Brain microvascular endothelial cell (primary cell): ENCODE results near the gene TAF11L13.
"Not testable (repeated sequence)": the region's sequence is repeated elsewhere in the genome, so short reads cannot be mapped to it uniquely, and the experiment has no call there.

Source experiments
- DNase-seq: peaks from one replicate; pipeline ENCODE4 v3.0.0-alpha.2; 2020
- H3K27ac ChIP-seq: fragments of 250-450 bp; sonication (Bioruptor Pico); 2 replicates; pipeline ENCODE4 v1.5.1; 2020; ENCODE audit warnings: mild to moderate bottlenecking, moderate library complexity
- H3K27me3 ChIP-seq: fragments of 250-450 bp; sonication (Bioruptor Pico); replicated peaks from 2 replicates; pipeline ENCODE4 v1.5.1; 2020; ENCODE audit warnings: mild to moderate bottlenecking
- H3K36me3 ChIP-seq: fragments of 250-450 bp; sonication (Bioruptor Pico); replicated peaks from 2 replicates; pipeline ENCODE4 v1.5.1; 2020; ENCODE audit warnings: mild to moderate bottlenecking
- H3K4me3 ChIP-seq: 2 replicates; pipeline ENCODE4 v1.5.1; 2011; ENCODE audit warnings: low read depth, mild to moderate bottlenecking, control low read depth, low read length, moderate library complexity
- CTCF ChIP-seq: IDR thresholded peaks from 2 replicates; pipeline ENCODE4 v1.5.1; 2011; ENCODE audit warnings: low read depth, mild to moderate bottlenecking, moderate library complexity, low read length, control low read depth, inconsistent platforms; ENCODE audit errors: missing control alignments
- in situ Hi-C: cut with HindIII; loops from 2 replicates; pipeline ENCODE4 v1.10.0; 2017; ENCODE audit warnings: low sequenced_read_pairs, low pct_ligation_motif_present

The TAF11L13 gene

DNA sequence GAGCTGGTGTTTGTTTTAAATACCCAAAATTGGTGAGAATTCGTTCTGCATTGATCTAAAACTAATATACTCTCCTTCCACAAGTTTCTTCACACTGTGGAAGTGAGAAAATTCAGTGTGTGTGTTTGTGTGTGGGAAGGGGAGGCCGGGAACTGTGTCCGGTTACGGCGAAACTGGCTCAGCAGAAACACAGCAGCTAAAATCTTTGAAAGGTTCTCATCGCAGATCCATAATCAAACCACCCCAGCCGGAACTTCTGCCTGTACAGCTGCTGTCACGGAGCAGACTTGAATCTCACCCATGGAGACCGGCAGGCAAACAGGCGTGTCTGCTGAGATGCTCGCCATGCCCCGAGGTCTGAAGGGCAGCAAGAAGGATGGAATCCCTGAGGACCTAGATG is at the start of gene TAF11L13:
TAF11L13 (plus strand) TSS at position 301 of the 400 bp plus-strand sequence.
- in situ Hi-C loops, DNase-seq: not testable (repeated sequence)

DNA sequence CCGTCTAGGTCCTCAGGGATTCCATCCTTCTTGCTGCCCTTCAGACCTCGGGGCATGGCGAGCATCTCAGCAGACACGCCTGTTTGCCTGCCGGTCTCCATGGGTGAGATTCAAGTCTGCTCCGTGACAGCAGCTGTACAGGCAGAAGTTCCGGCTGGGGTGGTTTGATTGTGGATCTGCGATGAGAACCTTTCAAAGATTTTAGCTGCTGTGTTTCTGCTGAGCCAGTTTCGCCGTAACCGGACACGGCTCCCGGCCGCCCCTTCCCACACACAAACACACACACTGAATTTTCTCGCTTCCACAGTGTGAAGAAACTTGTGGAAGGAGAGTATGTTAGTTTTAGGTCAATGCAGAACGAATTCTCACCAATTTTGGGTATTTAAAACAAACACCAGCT is 46.2 kb upstream of the TAF11L13 start, which contains the start of gene TAF11L7:
TAF11L7 (minus strand) TSS at position 101 of the 400 bp plus-strand sequence.
- H3K27me3 ChIP-seq, DNase-seq, in situ Hi-C loops, H3K4me3 ChIP-seq, H3K27ac ChIP-seq, H3K36me3 ChIP-seq: not testable (repeated sequence)

More for the DNA sequence above, at the start of gene TAF11L13:
- H3K27me3 ChIP-seq, H3K4me3 ChIP-seq, H3K27ac ChIP-seq, H3K36me3 ChIP-seq: not testable (repeated sequence)

- H3K27me3 ChIP-seq, H3K36me3 ChIP-seq, DNase-seq, H3K27ac ChIP-seq, in situ Hi-C loops, H3K4me3 ChIP-seq: not testable (repeated sequence)
Observed at GRCh38 chr5:17590860-17591259, 41.0 kb upstream of the TAF11L13 start, which contains the start of gene TAF11L8. Gene TAF11L8, minus strand, starts transcription at chr5:17590960.

- H3K36me3 ChIP-seq, in situ Hi-C loops, DNase-seq, H3K4me3 ChIP-seq, H3K27me3 ChIP-seq, H3K27ac ChIP-seq: not testable (repeated sequence)
Observed at GRCh38 chr5:17594255-17594654, 37.6 kb upstream of the TAF11L13 start, which contains the start of gene TAF11L9. Gene TAF11L9, minus strand, starts transcription at chr5:17594394.

DNA sequence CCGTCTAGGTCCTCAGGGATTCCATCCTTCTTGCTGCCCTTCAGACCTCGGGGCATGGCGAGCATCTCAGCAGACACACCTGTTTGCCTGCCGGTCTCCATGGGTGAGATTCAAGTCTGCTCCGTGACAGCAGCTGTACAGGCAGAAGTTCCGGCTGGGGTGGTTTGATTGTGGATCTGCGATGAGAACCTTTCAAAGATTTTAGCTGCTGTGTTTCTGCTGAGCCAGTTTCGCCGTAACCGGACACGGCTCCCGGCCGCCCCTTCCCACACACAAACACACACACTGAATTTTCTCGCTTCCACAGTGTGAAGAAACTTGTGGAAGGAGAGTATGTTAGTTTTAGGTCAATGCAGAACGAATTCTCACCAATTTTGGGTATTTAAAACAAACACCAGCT is 34.2 kb upstream of the TAF11L13 start, which contains the start of gene TAF11L10:
TAF11L10 (minus strand) TSS at position 101 of the 400 bp plus-strand sequence.
- H3K27me3 ChIP-seq, DNase-seq, H3K27ac ChIP-seq, H3K36me3 ChIP-seq, in situ Hi-C loops, H3K4me3 ChIP-seq: not testable (repeated sequence)

DNA sequence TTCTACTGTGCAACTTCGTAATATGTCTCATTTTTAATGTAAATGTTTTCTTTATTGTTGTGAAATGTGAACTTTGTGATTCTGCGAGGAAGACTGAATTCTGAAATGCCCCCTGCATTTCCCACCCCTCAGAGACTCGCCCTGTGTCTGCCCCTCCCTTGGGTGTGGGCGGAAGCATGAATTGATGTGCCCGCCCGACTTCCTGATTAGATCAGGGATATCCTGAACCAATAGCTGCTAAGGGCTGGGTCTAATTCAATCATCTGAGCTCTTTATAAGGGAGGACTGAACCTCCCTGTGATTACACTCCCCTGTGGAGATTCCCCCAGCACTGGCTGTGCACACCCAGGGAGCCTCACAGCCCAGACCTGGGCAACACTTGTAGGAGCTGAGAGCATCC is 28.0 kb upstream of the TAF11L13 start, which contains the start of gene TAF11L11:
TAF11L11 (plus strand) TSS at position 304 of the 400 bp plus-strand sequence.
- H3K27ac ChIP-seq, DNase-seq, H3K4me3 ChIP-seq, H3K36me3 ChIP-seq, in situ Hi-C loops, H3K27me3 ChIP-seq: not testable (repeated sequence)

- H3K27me3 ChIP-seq, result no peaks in the 10 kb centered on the region
- no peak overlapping the region for H3K4me3 ChIP-seq
- H3K36me3 ChIP-seq, result no peaks in the 10 kb centered on the region
- H3K27ac ChIP-seq, result no peak overlapping the region
- no peak for TF ChIP-seq CTCF
- in situ Hi-C loops, result no loop called here
- no peak for DNase-seq
Observed at GRCh38 chr5:17604951-17605350, 26.9 kb upstream of the TAF11L13 start.

GRCh38 chr5:17607461-17607860 is 24.4 kb upstream of the TAF11L13 start:
- H3K36me3 ChIP-seq, H3K27me3 ChIP-seq, H3K4me3 ChIP-seq, in situ Hi-C loops, H3K27ac ChIP-seq, DNase-seq: not testable (repeated sequence)

DNA sequence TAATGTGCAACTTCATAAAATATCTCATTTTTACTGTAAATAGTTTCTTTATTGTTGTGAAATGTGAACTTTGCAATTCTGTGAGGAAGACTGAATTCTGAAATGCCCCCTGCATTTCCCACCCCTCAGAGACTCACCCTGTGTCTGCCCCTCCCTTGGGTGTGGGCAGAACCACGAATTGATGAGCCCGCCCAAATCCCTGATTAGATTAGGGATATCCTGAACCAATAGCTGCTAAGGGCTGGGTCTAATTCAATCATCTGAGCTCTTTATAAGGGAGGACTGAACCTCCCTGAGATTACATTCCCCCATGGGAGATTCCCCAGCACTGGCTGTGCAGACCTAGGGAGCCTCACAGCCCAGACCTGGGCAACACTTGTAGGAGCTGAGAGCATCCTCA is 21.8 kb upstream of the TAF11L13 start, which contains the start of gene TAF11L12:
TAF11L12 (plus strand) TSS at position 301 of the 400 bp plus-strand sequence.
- DNase-seq, H3K27ac ChIP-seq, H3K4me3 ChIP-seq, H3K36me3 ChIP-seq, H3K27me3 ChIP-seq, in situ Hi-C loops: not testable (repeated sequence)

DNA sequence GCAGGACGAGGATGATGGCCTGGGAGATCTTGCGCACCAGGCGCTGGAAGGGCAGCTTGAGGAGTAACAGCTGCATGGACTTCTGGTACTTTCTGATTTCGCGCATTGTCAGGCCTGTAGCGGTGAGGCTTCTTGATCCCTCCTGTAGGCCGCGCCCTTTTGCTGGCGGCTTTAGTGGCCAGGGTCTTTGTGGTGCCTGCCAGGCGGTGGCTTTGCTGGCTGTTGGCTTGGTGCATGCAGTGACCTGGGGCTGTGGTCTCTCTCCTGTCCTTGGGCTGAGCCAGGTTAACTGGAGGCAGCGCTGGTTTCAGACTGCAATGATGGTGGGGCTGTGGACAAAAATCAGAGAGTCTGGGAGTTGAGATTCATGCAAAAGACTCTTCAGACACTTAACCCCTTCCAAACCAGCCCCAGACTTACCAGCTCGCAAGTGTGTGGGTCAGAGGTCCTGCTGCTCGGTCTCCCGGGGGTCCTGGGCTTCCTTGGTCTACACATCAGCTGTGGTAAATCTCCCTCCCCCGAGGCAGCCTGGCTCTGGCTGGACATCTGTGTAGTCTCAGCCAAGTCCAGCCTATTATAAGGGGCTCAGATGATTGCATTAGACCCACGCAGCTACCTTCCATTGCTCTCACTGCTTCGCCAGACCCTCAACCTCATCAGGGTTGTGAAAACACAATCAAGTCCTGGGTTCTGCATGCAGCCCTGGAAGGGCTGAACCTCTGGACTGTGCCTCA is 16.8 kb upstream of the TAF11L13 start:
- Histone ChIP-seq H3K36me3 (no peaks in the 10 kb centered on the region), H3K4me3 (no peak overlapping the region), H3K27ac (no peak overlapping the region), H3K27me3 (no peaks in the 10 kb centered on the region)
- in situ Hi-C loops, result no loop called here
- TF ChIP-seq CTCF, result no peak
- DNase-seq, result no peak
